ENCODE results near the gene TSSC4. TPM values are rescaled to one million over a fixed set of nuclear protein-coding genes. Genes with fewer than 3 reads are reported as not detected.
"Not testable (repeated sequence)": the region's sequence is repeated elsewhere in the genome, so short reads cannot be mapped to it uniquely, and the experiment has no call there.

Gene TSSC4
- total RNA-seq, 2 experiments from 2014 or later: 40.4 to 50.9 TPM

GRCh38 chr11:2363577-2364370, 36.8 kb upstream of the TSSC4 start:
- H3K9me2 ChIP-seq (ENCODE audit: insufficient read depth, low read length): no peaks in the 10 kb centered on the region
- no peaks in the 10 kb centered on the region for H3K4me1 ChIP-seq (ENCODE audit: insufficient read depth, low read length, poor library complexity, severe bottlenecking)
- no peaks in the 10 kb centered on the region for H3K36me3 ChIP-seq (ENCODE audit: insufficient read depth, low read length)
- BruUV-seq (replicated peaks): no TSS peak
- no peak for DNase-seq (ENCODE audit: low spot score)
- no peaks in the 10 kb centered on the region for H4K20me1 ChIP-seq (ENCODE audit: insufficient read depth, low read length)
- TF ChIP-seq EZH2phosphoT487 (IDR thresholded peaks at IDR 0.05; ENCODE audit: borderline replicate concordance, low read depth, low read length) (no peak), CTCF (conservative IDR thresholded peaks at IDR 0.05; ENCODE audit: low read length) (no peak)
- intact Hi-C loops (cut with micrococcal nuclease; ENCODE audit: unreplicated experiment): no loop called here
- POLR2A ChIA-PET: interaction anchor here (0.6 kb wide), 1 partner anchor 50 kb away, joined by 8 read pairs; no protein-coding TSS in a partner anchor
- H3K9me3 ChIP-seq (ENCODE audit: low read length): no peaks in the 10 kb centered on the region
- no peaks in the 10 kb centered on the region for H3K79me2 ChIP-seq (ENCODE audit: insufficient read depth, low read depth, low read length)
- H3K4me3 ChIP-seq (ENCODE audit: low read depth, low read length, poor library complexity, severe bottlenecking): no peak overlapping the region
- CTCF ChIA-PET (ENCODE audit: unreplicated experiment): no interaction called here
- no peak overlapping the region for H3K27ac ChIP-seq (ENCODE audit: low read depth, low read length, poor library complexity, severe bottlenecking)
- H2AFZ ChIP-seq (ENCODE audit: low read length): no peak overlapping the region
- no peak overlapping the region for H3K4me2 ChIP-seq (ENCODE audit: low read length)

GRCh38 chr11:2364386-2364785, 36.2 kb upstream of the TSSC4 start:
- H3K9me3 ChIP-seq (ENCODE audit: low read length); H3K9me2 ChIP-seq (ENCODE audit: insufficient read depth, low read length); DNase-seq (ENCODE audit: low spot score); H3K27ac ChIP-seq (ENCODE audit: low read depth, low read length, poor library complexity, severe bottlenecking); H3K4me2 ChIP-seq (ENCODE audit: low read length); H3K4me3 ChIP-seq (ENCODE audit: low read depth, low read length, poor library complexity, severe bottlenecking); CTCF ChIA-PET (ENCODE audit: unreplicated experiment); H4K20me1 ChIP-seq (ENCODE audit: insufficient read depth, low read length); H3K36me3 ChIP-seq (ENCODE audit: insufficient read depth, low read length); H3K79me2 ChIP-seq (ENCODE audit: insufficient read depth, low read depth, low read length); H2AFZ ChIP-seq (ENCODE audit: low read length); H3K4me1 ChIP-seq (ENCODE audit: insufficient read depth, low read length, poor library complexity, severe bottlenecking); intact Hi-C loops (cut with micrococcal nuclease; ENCODE audit: unreplicated experiment); BruUV-seq (replicated peaks): not testable (repeated sequence)
- POLR2A ChIA-PET: interaction anchor here (0.6 kb wide), 1 partner anchor 50 kb away, joined by 8 read pairs; no protein-coding TSS in a partner anchor

GRCh38 chr11:2365571-2366210, 34.9 kb upstream of the TSSC4 start:
- Histone ChIP-seq H3K4me2 (ENCODE audit: low read length) (no peak overlapping the region), H3K4me1 (ENCODE audit: insufficient read depth, low read length, poor library complexity, severe bottlenecking) (no peaks in the 10 kb centered on the region), H3K79me2 (ENCODE audit: insufficient read depth, low read depth, low read length) (no peaks in the 10 kb centered on the region), H4K20me1 (ENCODE audit: insufficient read depth, low read length) (no peaks in the 10 kb centered on the region), H3K4me3 (ENCODE audit: low read depth, low read length, poor library complexity, severe bottlenecking) (no peak overlapping the region), H3K9me2 (ENCODE audit: insufficient read depth, low read length) (no peaks in the 10 kb centered on the region), H2AFZ (ENCODE audit: low read length) (no peak overlapping the region), H3K36me3 (ENCODE audit: insufficient read depth, low read length) (no peaks in the 10 kb centered on the region), H3K27ac (ENCODE audit: low read depth, low read length, poor library complexity, severe bottlenecking) (no peak overlapping the region), H3K9me3 (ENCODE audit: low read length) (no peaks in the 10 kb centered on the region)
- ChIA-PET POLR2A (interaction anchor here (0.7 kb wide), 1 partner anchor 28 kb away, joined by 3 read pairs; no protein-coding TSS in a partner anchor), CTCF (ENCODE audit: unreplicated experiment) (no interaction called here)
- intact Hi-C loops (cut with micrococcal nuclease; ENCODE audit: unreplicated experiment): no loop called here
- no TSS peak for BruUV-seq (replicated peaks)
- DNase-seq (ENCODE audit: low spot score): no peak
- no peak for TF ChIP-seq CTCF (conservative IDR thresholded peaks at IDR 0.05; ENCODE audit: low read length)
- TF ChIP-seq EZH2phosphoT487 (IDR thresholded peaks at IDR 0.05; ENCODE audit: borderline replicate concordance, low read depth, low read length): no peak

Data from OCI-LY7 (cell line).